Fibroblast of mammary gland (primary cell): Measurements from ENCODE around the gene GPATCH2L.

Experiments
- DNase-seq: peaks from one replicate; pipeline ENCODE4 v3.0.0-alpha.2; 2010; ENCODE audit warnings: low read depth
- H3K4me3 ChIP-seq: 2 replicates; pipeline ENCODE4 v1.5.1; 2011; ENCODE audit warnings: low read depth, mild to moderate bottlenecking, low read length, moderate library complexity; ENCODE audit not compliant: control insufficient read depth
- TF ChIP-seq, protein P1 (sequence below): conservative IDR thresholded peaks from 2 replicates; pipeline ENCODE4 v1.5.1; 2011; ENCODE audit warnings: low read depth, low read length, inconsistent platforms; ENCODE audit not compliant: control insufficient read depth, insufficient read depth

The GPATCH2L gene

DNA sequence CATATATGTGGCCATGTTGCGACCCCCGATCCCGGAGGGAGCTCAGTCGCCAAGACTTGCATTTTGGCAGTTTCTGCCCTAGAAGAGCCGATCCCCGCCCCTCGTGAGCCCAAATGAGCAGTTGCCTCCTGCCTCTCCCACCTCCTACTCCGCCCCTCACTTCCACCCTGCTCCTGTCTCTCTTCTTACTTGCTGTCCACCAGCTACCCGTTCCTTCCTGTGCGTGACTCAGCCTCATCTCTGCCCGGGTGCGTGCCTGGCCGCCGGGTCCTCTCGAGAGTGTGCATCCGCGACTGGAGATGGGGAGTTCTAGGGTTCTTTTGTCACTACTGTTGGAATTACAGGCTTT is 585 bp downstream of the GPATCH2L start:
- H3K4me3 ChIP-seq: peak overlapping the region; percentile 87
- peak; percentile 85 for DNase-seq
- TF ChIP-seq, protein P1, sequence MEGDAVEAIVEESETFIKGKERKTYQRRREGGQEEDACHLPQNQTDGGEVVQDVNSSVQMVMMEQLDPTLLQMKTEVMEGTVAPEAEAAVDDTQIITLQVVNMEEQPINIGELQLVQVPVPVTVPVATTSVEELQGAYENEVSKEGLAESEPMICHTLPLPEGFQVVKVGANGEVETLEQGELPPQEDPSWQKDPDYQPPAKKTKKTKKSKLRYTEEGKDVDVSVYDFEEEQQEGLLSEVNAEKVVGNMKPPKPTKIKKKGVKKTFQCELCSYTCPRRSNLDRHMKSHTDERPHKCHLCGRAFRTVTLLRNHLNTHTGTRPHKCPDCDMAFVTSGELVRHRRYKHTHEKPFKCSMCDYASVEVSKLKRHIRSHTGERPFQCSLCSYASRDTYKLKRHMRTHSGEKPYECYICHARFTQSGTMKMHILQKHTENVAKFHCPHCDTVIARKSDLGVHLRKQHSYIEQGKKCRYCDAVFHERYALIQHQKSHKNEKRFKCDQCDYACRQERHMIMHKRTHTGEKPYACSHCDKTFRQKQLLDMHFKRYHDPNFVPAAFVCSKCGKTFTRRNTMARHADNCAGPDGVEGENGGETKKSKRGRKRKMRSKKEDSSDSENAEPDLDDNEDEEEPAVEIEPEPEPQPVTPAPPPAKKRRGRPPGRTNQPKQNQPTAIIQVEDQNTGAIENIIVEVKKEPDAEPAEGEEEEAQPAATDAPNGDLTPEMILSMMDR: no peak

DNA sequence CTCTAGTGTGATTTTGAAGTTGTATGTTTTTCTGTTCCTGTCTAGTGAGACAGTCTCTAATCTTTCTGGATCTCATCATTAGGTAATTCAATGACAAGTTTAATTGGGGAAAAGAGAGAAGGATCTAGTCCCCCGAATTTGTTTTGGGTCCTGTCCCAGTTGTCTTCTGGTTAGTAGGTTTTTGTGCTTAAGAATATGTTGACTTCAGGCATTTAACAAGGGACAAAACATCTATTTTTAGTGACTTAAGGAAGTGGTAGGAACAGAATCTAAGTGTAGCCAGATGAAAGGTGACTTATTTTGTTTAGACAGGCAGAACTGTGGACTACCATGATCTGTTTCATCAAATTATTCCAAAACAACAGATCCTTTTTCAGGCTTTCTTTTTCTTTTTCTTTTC is 2.2 kb downstream of the GPATCH2L start:
- TF ChIP-seq, protein P1: no peak
- H3K4me3 ChIP-seq: no peak overlapping the region

DNA sequence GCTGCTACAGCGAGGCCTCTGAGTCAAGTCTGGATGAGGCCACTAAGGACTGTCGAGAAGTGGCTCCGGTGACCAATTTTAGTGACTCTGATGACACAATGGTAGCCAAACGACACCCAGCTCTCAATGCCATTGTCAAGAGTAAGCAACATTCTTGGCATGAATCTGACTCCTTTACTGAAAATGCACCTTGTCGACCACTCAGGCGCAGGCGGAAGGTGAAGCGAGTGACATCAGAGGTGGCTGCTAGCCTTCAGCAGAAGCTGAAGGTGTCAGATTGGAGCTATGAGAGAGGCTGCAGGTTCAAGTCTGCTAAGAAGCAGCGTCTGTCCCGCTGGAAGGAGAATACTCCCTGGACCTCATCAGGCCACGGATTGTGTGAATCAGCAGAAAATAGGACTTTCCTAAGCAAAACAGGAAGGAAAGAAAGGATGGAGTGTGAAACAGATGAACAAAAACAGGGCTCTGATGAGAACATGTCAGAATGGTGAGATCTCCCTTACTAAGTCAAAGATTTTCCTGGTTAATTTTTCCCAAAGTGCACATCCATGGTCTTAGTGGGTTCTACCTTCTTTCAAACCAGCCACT is 2.9 kb downstream of the GPATCH2L start:
- peak; percentile 9 for DNase-seq
- TF ChIP-seq, protein P1: no peak
- H3K4me3 ChIP-seq: no peak overlapping the region

More for the DNA sequence above, 2.2 kb downstream of the GPATCH2L start:
- DNase-seq: no peak

DNA sequence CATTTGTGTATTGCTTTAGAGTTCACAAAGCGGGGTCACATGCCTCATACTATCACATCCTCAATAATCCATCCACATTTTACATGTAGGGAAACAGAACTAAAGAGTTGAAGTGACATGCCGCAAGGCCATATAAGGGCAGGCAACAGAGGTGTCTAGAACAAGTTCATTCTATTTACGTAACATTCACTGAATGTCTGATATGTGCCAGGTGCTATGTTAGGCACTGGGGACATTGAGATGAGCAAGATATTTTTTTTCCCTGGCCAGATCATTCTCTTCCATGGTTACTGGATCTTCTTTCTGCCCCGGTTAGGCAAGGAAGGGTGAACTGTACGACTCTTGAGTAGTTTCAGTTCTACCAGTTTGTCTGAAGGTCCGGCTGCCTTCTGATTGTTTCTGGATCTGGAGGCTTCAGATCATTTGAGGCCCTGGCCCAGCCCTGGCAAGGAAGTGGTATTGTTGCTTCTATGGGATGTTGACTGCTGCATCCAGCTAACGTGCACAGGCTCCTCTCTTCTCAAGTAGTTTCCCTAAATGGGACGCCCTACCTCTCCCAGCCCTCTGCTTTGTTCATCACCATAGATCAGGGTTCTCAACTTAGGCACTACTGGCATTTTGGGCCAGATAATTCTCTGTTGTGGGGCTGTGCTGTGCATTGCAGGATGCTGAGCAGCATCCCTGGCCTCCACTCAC is 12.1 kb downstream of the GPATCH2L start:
- TF ChIP-seq, protein P1: no peak
- DNase-seq: no peak
- no peak overlapping the region for H3K4me3 ChIP-seq

DNA sequence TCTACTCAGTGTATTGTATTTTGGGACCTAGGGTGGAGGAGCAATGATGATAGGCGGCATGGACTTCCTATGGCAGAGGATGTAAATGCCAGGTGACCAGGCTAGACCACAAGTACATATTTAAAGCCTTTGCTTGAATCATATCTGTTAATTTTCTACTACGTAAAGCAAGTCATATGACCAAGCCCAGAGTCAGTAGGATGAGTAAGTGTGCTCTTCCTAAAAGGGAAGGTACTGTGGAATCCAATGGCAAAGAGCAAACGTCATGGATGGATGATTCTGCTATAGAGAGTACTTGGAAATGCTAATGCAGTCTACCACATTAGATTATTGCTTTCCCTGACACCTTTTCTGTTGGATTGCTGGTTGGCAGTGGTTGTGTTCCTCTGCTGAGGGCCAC is 16.8 kb downstream of the GPATCH2L start:
- DNase-seq: peak; percentile 47
- TF ChIP-seq, protein P1: no peak
- H3K4me3 ChIP-seq: no peak overlapping the region

DNA sequence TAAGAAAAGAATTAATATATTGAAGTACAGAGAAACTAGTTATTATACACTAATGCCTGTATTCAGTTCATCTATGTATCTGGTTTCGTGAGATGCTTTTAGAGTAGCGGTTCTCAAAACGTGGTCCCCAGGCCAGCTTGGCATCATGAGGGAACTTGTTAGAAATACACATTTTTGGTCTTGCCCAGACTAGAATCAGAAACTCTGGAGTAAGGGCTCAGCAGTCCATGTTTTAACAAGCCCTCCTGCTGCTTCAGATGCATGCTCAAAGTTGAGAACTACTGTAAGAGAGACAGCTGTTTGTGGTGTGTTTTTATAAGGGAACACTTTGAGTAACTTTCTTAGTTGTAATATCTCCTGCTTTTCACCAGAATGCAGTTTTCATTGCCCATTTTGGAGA is 18.1 kb downstream of the GPATCH2L start:
- TF ChIP-seq, protein P1: no peak
- no peak overlapping the region for H3K4me3 ChIP-seq
- no peak for DNase-seq
